Neural progenitor cell (in vitro differentiated cells): Measurements from ENCODE around the gene ROBO2. TPM values are rescaled to one million over a fixed set of nuclear protein-coding genes. Genes with fewer than 3 reads are reported as not detected.

Experiments
- DNase-seq: peaks from one replicate; pipeline ENCODE4 v3.0.0-alpha.2; 2016; ENCODE audit warnings: low spot score
- H2AFZ ChIP-seq: fragments of 200-600 bp; sonication (generic); replicated peaks from 2 replicates; pipeline ENCODE4 v1.6.1; 2016; ENCODE audit warnings: antibody characterized with exemption
- H3F3A ChIP-seq: fragments of 200-600 bp; sonication (generic); 2 replicates; pipeline ENCODE4 v1.6.1; 2016; ENCODE audit warnings: antibody characterized with exemption, low read depth
- H3K27ac ChIP-seq: fragments of 200-600 bp; sonication (generic); 2 replicates; pipeline ENCODE4 v1.5.1; 2016; ENCODE audit warnings: mild to moderate bottlenecking
- H3K27me3 ChIP-seq: fragments of 200-600 bp; sonication (generic); 2 replicates; pipeline ENCODE4 v1.6.1; 2016; ENCODE audit warnings: mild to moderate bottlenecking, moderate library complexity
- H3K36me3 ChIP-seq: fragments of 200-600 bp; sonication (generic); 2 replicates; pipeline ENCODE4 v1.5.1; 2016
- H3K4me1 ChIP-seq: fragments of 200-600 bp; sonication (generic); 2 replicates; pipeline ENCODE4 v1.6.1; 2016; ENCODE audit warnings: mixed run types
- H3K4me2 ChIP-seq: fragments of 200-600 bp; sonication (generic); 2 replicates; pipeline ENCODE4 v1.6.1; 2016
- H3K4me3 ChIP-seq: fragments of 200-600 bp; sonication (generic); 2 replicates; pipeline ENCODE4 v1.5.1; 2016
- H3K79me2 ChIP-seq: fragments of 200-600 bp; sonication (generic); 2 replicates; pipeline ENCODE4 v1.6.1; 2016; ENCODE audit warnings: low read depth
- H3K9ac ChIP-seq: fragments of 200-600 bp; sonication (generic); 2 replicates; pipeline ENCODE4 v1.6.1; 2016
- H3K9me3 ChIP-seq: fragments of 200-600 bp; sonication (generic); 2 replicates; pipeline ENCODE4 v1.5.1; 2016; ENCODE audit warnings: low read depth
- H4K20me1 ChIP-seq: fragments of 200-600 bp; sonication (generic); 2 replicates; pipeline ENCODE4 v1.6.1; 2016; ENCODE audit warnings: low read depth
- H3K27ac Mint-ChIP-seq: 3 replicates; pipeline ENCODE4 v1.8.0; 2021; ENCODE audit warnings: mixed read lengths
- H3K27me3 Mint-ChIP-seq: 2 replicates; pipeline ENCODE4 v1.8.0; 2022; ENCODE audit warnings: low read depth, mild to moderate bottlenecking, inconsistent platforms, moderate library complexity, mixed read lengths; ENCODE audit not compliant: insufficient read depth
- H3K36me3 Mint-ChIP-seq: 3 replicates; pipeline ENCODE4 v1.8.0; 2021; ENCODE audit warnings: mixed read lengths
- H3K4me1 Mint-ChIP-seq: 3 replicates; pipeline ENCODE4 v1.8.0; 2021; ENCODE audit warnings: mixed read lengths
- H3K4me3 Mint-ChIP-seq: 3 replicates; pipeline ENCODE4 v1.8.0; 2021; ENCODE audit warnings: mild to moderate bottlenecking, moderate library complexity, mixed read lengths
- H3K9me3 Mint-ChIP-seq: 3 replicates; pipeline ENCODE4 v1.8.0; 2020; ENCODE audit warnings: mixed read lengths
- CTCF ChIP-seq: fragments of 200-600 bp; sonication (generic); IDR thresholded peaks from 2 replicates; pipeline ENCODE4 v1.5.1; 2017; ENCODE audit warnings: antibody characterized with exemption, mild to moderate bottlenecking
- EZH2 ChIP-seq: fragments of 200-600 bp; sonication (generic); IDR thresholded peaks from 2 replicates; pipeline ENCODE4 v1.6.1; 2017; ENCODE audit warnings: antibody characterized with exemption, mild to moderate bottlenecking, moderate library complexity
- EZH2phosphoT487 ChIP-seq: fragments of 200-600 bp; sonication (generic); IDR thresholded peaks from 2 replicates; pipeline ENCODE4 v1.6.1; 2017; ENCODE audit warnings: antibody characterized with exemption
- total RNA-seq: library from RNA; depleted of rRNA; stranded (reverse); fragments of >200 nt; gene quantifications from 2 replicates; pipeline ENCODE4 v1.2.3, GENCODE V29; 2015; ENCODE audit warnings: low replicate concordance

ROBO2 gene
- total RNA-seq, 1 donor from 2014 or later = 15.0 TPM

GRCh38 chr3:77304700-77305021 is 264.8 kb downstream of the ROBO2 start:
- Mint-ChIP-seq H3K27me3 (no peaks in the 10 kb centered on the region), H3K27ac (no peak overlapping the region), H3K9me3 (no peaks in the 10 kb centered on the region), H3K4me3 (no peak overlapping the region), H3K4me1 (peaks cover 12% of the 10 kb centered on the region), H3K36me3 (no peaks in the 10 kb centered on the region)
- H3K4me3 ChIP-seq = no peak overlapping the region
- no peaks in the 10 kb centered on the region for H4K20me1 ChIP-seq
- H3K27ac ChIP-seq = no peak overlapping the region
- no peak overlapping the region for H3K4me2 ChIP-seq
- H2AFZ ChIP-seq = no peak overlapping the region
- H3K9ac ChIP-seq = no peak overlapping the region
- TF ChIP-seq EZH2 (no peak), EZH2phosphoT487 (no peak), CTCF (no peak)
- DNase-seq = no peak
- peaks cover 6% of the 10 kb centered on the region for H3K4me1 ChIP-seq
- no peaks in the 10 kb centered on the region for H3K9me3 ChIP-seq
- H3K79me2 ChIP-seq = no peaks in the 10 kb centered on the region
- no peaks in the 10 kb centered on the region for H3K36me3 ChIP-seq
- no peaks in the 10 kb centered on the region for H3K27me3 ChIP-seq
- H3F3A ChIP-seq = no peaks in the 10 kb centered on the region

- Mint-ChIP-seq H3K27me3 (no peaks in the 10 kb centered on the region), H3K4me1 (peaks cover 5% of the 10 kb centered on the region), H3K9me3 (peaks cover 6% of the 10 kb centered on the region), H3K4me3 (no peak overlapping the region), H3K27ac (no peak overlapping the region), H3K36me3 (no peaks in the 10 kb centered on the region)
- Histone ChIP-seq H3K4me1 (peaks cover under 1% of the 10 kb centered on the region), H3K9ac (no peak overlapping the region), H3K36me3 (no peaks in the 10 kb centered on the region), H2AFZ (no peak overlapping the region), H3K4me2 (no peak overlapping the region), H4K20me1 (no peaks in the 10 kb centered on the region), H3K27me3 (no peaks in the 10 kb centered on the region), H3F3A (no peaks in the 10 kb centered on the region), H3K27ac (no peak overlapping the region), H3K9me3 (no peaks in the 10 kb centered on the region), H3K4me3 (no peak overlapping the region), H3K79me2 (no peaks in the 10 kb centered on the region)
- DNase-seq = no peak
- no peak for TF ChIP-seq EZH2
- no peak for TF ChIP-seq CTCF
Measured at GRCh38 chr3:77309460-77309859, 269.6 kb downstream of the ROBO2 start.

- no peak overlapping the region for H3K9ac ChIP-seq
- no peak for TF ChIP-seq EZH2
- no peaks in the 10 kb centered on the region for H3K79me2 ChIP-seq
- peaks cover 2% of the 10 kb centered on the region for H3K36me3 Mint-ChIP-seq
- no peak overlapping the region for H3K4me2 ChIP-seq
- no peak overlapping the region for H3K27ac ChIP-seq
- no peaks in the 10 kb centered on the region for H3K4me1 Mint-ChIP-seq
- no peak overlapping the region for H2AFZ ChIP-seq
- H3K9me3 ChIP-seq = no peaks in the 10 kb centered on the region
- no peaks in the 10 kb centered on the region for H3K27me3 ChIP-seq
- DNase-seq = no peak
- no peaks in the 10 kb centered on the region for H3K36me3 ChIP-seq
- no peaks in the 10 kb centered on the region for H4K20me1 ChIP-seq
- H3K9me3 Mint-ChIP-seq = peaks cover 6% of the 10 kb centered on the region
- H3K4me3 Mint-ChIP-seq = no peak overlapping the region
- no peaks in the 10 kb centered on the region for H3F3A ChIP-seq
- H3K4me3 ChIP-seq = no peak overlapping the region
- H3K27me3 Mint-ChIP-seq = no peaks in the 10 kb centered on the region
- H3K27ac Mint-ChIP-seq = no peak overlapping the region
- H3K4me1 ChIP-seq = no peaks in the 10 kb centered on the region
Measured at GRCh38 chr3:77313843-77314242, 273.9 kb downstream of the ROBO2 start.

- no peak overlapping the region for H3K4me3 ChIP-seq
Measured at GRCh38 chr3:77319711-77320110, 279.8 kb downstream of the ROBO2 start.

More at GRCh38 chr3:77319711-77320110, 279.8 kb downstream of the ROBO2 start:
- peaks cover 2% of the 10 kb centered on the region for H3K36me3 Mint-ChIP-seq
- no peak overlapping the region for H3K27ac Mint-ChIP-seq
- H3K4me1 ChIP-seq = no peaks in the 10 kb centered on the region
- no peak overlapping the region for H2AFZ ChIP-seq
- no peak overlapping the region for H3K4me3 Mint-ChIP-seq
- no peak overlapping the region for H3K4me2 ChIP-seq
- no peaks in the 10 kb centered on the region for H3K9me3 Mint-ChIP-seq
- peak; percentile 20 for DNase-seq
- no peaks in the 10 kb centered on the region for H3K36me3 ChIP-seq
- no peaks in the 10 kb centered on the region for H3K27me3 ChIP-seq
- H3F3A ChIP-seq = peaks cover 25% of the 10 kb centered on the region
- H3K9me3 ChIP-seq = no peaks in the 10 kb centered on the region
- H3K9ac ChIP-seq = no peak overlapping the region
- no peaks in the 10 kb centered on the region for H3K27me3 Mint-ChIP-seq
- no peaks in the 10 kb centered on the region for H4K20me1 ChIP-seq
- H3K27ac ChIP-seq = no peak overlapping the region
- TF ChIP-seq CTCF (peak; percentile 55), EZH2phosphoT487 (no peak)
- H3K79me2 ChIP-seq = no peaks in the 10 kb centered on the region
- H3K4me1 Mint-ChIP-seq = no peaks in the 10 kb centered on the region
